GM19035 (cell line): Measurements from ENCODE around the gene CACNA1E.
"Not testable (repeated sequence)": the region's sequence is repeated elsewhere in the genome, so short reads cannot be mapped to it uniquely, and the experiment has no call there.

ENCODE experiments used
- ATAC-seq: cut with Tn5 transposase; IDR thresholded peaks from one replicate; pipeline ENCODE4 v1.9.1; 2021; ENCODE audit not compliant: unreplicated experiment

CACNA1E gene

DNA sequence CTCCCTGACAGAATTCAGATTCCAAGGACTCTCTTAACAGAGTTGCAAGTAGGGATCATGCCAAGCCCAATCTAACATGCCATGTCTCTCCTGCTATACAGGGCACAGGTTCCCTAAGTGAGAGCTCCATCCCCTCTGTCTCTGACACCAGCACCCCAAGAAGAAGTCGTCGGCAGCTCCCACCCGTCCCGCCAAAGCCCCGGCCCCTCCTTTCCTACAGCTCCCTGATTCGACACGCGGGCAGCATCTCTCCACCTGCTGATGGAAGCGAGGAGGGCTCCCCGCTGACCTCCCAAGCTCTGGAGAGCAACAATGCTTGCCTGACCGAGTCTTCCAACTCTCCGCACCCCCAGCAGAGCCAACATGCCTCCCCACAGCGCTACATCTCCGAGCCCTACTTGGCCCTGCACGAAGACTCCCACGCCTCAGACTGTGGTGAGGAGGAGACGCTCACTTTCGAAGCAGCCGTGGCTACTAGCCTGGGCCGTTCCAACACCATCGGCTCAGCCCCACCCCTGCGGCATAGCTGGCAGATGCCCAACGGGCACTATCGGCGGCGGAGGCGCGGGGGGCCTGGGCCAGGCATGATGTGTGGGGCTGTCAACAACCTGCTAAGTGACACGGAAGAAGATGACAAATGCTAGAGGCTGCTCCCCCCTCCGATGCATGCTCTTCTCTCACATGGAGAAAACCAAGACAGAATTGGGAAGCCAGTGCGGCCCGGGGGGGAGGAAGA is 315.0 kb downstream of the CACNA1E start:
- ATAC-seq = no peak

DNA sequence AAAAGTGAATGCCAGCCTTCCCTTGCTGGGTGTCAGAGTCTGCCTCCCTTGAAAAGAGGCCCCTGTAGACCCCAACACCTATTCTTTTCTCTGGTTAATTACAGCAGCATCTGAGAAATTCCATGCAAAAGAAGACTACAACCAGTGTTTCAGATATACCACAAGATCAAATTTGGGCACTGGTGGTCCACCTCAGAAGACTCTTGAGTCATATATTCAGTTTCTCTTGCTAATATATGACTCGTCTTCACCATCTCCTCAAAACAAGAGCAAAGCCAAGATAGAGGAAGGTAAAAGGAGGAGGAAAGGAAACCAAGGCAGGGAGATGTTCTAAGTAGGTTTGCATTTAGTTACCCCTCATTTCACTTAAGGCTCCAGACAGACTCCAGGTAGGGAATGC is 318.3 kb downstream of the CACNA1E start:
- ATAC-seq = no peak

DNA sequence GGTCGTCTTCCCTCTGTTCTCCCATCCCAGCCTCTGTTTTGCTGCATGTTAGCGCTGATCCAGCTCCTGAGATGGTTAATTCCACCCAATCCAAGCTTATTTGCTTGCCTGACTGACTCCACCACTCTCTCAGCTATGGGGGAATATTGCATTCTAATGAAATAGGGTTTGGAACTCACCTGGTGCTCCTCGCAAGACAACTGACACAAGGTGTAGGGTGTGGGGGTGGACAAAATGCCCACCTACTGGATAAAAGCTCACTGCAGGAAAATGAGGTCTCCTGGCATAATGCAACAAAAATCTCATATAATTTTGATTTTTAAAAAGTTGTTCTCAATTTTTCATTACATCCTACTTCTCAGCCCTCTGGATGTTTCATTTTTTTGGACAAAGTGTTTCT is 319.1 kb downstream of the CACNA1E start:
- no peak for ATAC-seq

DNA sequence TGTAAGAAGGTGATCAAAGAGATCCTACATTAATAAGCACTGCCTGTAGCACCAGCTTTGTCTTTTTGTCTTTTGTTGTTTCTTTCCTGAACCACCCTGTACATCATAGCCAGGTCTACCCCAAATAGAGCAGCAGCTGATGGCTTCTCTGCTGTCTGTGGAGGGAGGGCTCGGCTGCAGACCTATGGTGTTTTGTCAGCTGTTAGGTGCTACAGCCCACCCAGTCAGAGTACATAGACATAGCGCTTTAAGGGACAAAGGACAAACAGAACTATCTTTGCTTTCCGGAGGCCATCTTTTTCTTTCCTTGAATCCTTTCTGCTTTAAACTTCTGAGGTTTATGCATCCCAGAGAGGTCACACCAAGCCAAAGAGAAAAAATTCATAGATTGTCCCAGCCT is 320.1 kb downstream of the CACNA1E start:
- no peak for ATAC-seq

DNA sequence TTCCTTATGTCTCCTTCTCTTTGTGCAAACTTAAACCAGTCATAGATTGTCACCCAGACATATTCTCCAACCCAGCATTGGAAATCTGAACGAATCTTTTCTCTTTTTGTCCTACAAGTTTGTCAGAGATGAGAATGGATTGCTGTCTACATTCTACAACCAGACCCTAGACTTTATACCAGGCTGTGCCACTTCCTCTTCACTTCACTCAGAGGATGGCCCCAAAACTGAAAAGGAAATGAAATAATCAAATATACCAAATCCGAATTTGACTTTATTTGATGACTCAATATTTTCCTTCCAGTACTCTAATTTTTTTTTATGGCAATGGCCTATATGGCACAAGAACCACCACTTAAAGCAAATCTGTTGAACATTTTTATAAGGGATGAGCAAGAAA is 321.7 kb downstream of the CACNA1E start:
- ATAC-seq = no peak

DNA sequence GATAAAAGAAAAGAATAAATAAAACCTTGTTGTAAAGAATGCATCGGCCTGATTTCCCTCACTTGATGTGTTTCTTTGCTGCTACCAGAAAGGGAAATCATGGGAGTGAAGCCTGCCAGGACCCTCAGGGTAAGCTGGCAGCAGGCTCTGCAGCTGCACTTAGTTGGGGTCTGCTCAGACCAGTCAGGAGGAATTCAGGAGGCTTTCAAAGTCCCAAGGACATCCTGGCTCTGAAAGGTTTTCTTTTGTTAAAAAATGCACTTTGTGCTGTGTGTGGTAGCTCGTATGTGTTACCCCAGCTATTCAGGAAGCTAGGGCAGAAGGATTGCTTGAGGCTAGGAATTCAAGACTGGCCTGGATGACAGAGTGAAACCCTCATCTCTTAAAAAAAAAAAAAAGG is 323.4 kb downstream of the CACNA1E start:
- no peak for ATAC-seq

DNA sequence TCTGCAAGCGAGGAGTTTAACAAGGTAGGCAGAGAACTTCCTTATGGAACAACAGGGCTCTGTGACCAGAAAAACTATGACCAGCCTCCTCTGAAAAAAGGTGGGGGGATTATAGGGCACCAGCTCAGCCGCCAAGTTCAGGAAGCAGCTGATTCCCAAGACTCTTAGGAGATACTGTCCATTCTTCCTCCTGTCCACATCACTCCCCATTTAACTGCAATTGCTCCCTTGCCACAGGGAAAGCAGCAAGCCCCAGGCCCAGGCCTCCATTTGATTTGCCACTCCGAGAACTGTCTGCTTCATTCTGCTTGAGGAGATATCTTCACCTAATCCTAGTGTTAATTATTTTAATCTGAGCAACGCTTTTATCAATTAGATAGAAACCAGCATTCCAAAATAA is 323.9 kb downstream of the CACNA1E start:
- ATAC-seq = no peak

DNA sequence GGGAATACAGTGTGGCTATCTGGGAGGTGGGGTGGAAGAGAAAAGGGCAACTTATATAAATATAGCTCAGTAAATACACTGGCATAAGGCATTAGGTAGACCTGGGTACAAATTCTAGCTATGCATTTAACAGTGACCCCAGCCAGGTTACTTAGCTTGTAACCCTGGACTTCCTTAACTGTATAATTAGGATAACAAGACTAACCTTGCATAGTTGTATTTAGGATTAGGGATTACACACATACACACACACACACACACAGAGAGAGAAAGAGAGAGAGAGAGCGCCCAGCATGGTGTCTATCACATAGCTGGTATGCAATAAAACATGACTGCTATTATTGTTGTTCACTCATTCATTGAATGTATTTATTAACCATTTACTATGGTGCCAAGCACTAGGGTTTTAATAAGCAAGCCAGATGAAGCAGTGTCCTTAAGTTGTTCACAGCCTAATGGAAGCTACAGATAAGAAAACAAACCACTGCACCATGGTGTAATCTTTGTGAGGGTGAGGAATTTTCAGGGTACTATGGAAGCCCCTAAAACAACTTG is 326.8 kb downstream of the CACNA1E start:
- ATAC-seq = no peak

DNA sequence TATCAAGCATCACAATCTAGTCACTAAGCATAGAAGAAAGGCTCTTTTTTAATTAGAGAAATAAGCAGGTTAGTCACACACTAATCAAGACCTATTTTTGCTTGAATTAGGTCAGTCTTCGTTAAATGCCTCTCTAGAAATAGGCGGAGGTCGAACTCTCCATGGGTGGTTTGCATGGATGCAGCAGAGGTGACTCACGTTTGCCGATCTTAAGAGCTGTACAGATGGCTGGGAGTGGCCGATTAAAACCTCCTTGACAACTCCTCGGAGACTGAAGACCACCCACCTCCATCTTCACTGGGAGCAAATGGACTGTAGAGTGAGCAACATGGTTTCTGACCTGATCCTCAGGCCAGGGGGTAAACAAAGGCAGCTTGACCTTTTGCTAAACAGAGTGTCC is 328.9 kb downstream of the CACNA1E start:
- ATAC-seq = no peak

DNA sequence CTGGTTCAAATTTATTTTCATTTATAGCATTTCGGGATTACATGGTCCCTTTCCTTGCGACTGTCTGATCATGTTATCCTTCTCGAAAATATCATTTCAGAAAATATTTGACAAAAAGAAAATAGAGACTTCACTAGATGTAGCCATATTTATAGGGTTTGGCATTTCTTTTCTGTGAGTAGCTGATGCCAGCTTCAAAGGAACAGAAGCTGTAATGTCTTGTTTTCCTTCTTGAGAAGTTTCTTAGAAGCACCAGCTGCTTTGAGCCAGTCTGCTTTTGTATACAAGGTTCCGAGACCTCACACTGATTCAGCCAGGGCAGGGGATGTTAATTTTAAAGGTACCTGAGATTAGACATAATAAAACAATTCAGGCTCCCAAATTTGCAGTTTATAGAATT is 329.9 kb downstream of the CACNA1E start:
- ATAC-seq = no peak

DNA sequence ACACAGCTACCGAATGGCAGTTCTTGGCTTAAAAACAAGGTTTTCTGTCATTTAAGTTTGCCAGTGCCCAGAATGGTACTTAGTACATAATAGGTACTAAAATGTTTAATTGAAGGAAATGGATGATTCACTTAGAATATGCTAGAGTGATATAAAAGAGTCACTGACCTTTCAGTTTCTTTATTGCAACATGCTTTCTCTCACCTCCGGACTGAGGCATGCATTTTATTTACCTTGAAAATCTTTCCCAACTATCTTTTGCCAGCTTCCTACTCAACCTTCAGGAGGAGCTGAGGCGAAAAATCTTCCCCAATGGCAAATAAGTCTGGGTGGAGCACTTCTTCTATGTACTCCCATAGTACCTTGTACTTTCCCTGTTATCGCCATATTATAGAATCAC is 333.3 kb downstream of the CACNA1E start:
- no peak for ATAC-seq

DNA sequence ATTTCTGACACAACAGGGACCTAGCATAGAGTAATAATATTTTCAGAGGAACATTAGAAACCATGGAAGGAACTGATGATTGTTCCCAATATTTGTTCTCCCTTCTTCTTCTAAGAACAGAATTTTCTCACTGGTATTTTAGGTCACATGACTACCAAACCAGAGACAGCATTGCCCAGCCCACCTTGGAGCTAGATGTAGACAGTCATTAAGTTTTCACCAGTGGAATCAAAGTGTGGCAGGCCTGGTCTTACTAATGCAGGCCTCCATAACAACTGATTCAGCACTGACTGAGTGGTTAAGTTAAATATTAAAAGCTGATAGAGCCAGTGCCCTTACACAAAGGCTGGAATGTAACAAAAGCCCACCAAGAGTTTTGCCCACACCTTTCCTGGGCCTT is 333.8 kb downstream of the CACNA1E start:
- ATAC-seq = no peak

DNA sequence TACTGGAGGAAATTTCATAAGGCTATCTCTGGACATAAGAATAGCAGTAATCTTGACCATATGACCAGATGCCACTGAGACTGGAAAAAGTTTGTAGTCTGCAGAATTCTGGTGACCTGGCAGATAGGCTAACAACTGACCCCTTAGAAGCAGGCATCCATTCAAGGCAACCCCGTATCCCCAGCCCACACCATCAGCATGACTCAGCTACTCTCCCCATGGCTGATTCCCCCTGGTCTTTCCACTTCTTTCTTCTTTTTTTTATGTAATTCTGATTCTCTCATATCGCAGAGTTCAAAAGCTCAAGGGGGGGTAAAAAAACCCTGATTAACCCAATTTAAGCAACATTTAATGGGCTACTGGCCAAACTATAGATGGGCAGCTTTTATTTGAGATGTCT is 335.1 kb downstream of the CACNA1E start:
- ATAC-seq = no peak

DNA sequence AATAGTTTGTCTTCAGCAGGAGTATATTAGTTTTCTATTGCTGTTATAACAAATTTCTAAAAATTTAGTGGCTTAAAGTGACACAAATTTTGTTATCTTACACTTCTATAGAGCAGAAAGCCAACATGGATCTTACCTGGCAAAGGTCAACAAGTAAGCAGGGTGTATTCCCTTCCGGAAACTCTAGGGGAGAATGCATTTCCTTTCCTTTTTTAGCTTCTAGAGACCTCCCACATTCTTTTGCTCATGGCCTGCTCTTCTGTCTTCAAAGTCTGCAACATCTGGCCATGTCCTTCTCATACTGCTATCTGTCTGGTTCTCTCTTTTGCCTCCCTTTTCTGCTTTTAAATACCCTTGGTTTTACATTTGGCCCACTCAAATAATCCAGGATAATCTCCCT is 335.6 kb downstream of the CACNA1E start:
- ATAC-seq = no peak

DNA sequence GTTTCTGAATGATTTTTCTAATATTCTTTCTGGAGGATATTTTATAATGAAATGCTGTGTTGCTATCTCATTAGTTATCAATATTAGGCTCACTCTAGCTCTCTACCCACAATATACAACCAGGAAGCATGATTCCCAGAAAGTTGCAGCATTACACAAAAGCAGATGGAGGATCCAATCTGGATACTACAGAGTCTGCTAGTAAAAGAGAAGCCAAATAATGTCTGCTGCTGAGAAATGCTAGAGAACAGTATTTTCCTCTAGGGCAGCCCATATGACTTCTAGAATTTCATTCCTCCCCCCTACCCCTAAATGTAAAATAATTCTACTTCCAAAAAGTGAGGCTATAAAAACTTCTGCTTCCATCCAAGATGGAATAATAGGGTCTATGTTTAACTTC is 338.4 kb downstream of the CACNA1E start:
- ATAC-seq = no peak

DNA sequence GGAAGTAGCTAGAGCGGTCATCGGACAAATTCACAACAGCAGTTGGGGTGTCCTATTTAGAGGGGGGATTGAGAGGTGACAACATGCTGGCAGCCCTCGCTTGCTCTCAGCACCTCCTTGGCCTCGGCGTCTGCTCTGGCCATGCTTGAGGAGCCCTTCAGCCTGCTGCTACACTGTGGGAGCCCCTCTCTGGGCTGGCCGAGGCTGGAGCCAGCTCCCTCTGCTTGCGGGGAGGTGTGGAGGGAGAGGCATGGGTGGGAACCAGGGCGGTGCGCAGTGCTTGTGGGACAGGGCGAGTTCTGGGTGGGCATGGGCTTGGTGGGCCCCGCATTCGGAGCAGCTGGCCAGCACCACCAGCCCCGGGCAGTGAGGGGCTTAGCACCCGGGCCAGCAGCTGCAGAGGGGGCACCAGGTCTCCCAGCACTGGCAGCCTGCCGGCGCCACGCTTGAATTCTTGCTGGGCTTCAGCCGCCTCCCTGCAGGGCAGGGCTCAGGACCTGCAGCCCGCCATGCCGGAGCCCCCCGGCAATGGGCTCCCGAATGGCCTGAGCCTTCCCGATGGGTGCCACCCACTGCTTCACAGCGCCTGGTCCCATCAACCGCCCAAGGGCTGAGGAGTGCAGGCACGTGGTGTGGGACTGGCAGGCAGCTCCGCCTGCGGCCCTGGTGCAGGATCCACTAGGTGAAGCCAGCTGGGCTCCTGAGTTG is 349.0 kb downstream of the CACNA1E start:
- ATAC-seq = not testable (repeated sequence)

DNA sequence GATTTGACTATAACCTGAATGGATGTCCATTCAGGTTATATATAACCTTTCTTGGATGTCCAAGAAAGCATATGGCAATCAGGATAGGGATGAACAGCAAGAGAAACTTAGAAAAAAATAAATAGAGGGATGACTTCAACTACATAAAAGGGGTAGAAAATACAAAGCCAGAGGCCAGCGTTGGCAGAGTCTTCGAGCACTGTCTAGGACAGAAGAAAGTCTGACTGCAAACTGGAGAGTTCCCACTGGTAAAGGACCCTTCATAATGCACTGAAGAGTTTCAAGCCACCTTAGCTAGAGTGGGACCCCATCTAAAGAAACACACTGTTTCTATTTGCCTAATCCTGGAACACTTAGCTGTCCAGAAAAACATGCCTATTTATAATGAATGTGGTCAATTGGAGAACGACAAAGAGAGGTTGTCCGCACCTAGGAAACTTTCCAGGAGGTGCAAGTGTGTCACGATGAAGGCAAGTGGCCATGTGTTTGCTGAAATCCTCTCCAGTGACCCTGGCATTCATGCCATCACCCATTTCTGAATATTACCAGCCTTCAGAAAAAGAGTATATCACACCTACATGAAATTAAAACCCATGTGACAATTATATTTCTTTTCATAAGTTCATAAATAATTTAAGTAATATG is 362.8 kb downstream of the CACNA1E start:
- no peak for ATAC-seq

DNA sequence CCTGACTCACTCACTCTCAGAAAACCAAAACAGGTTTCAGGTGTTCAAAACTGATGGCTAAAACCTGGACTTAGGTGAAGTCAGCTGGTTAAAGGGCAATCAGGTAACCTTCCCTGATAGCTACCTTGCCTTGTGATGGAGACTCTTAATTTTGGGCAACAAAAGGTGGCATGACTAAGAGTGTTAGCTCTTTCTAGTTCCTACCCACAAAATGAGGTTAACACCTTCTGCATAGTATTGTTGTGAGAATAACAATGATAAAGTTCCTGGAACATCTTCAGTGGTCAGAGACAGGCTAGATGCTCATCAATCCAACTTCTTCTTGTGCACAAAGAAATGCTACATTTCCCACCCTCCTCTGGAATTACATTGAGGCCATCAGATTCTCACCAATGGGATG is 363.4 kb downstream of the CACNA1E start:
- no peak for ATAC-seq

DNA sequence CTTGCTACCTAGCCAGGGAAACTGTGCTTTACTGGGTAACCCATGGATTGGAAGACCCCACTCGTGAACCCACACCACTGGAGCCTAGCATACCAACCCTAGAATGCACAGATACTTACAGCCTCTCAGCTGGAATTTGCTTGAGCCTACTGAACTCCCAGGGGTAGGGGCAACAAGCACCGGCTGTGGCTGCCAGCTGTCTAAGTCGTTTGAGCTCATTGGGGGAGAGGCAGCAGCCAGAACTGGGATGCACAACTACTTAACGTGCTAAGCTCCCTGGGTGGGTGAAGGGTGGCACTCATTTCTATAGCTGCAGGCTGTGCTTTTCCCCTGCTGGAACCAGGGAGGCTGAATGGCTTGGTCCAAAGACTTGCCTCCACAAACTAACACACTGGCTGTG is 365.8 kb downstream of the CACNA1E start:
- ATAC-seq = no peak

DNA sequence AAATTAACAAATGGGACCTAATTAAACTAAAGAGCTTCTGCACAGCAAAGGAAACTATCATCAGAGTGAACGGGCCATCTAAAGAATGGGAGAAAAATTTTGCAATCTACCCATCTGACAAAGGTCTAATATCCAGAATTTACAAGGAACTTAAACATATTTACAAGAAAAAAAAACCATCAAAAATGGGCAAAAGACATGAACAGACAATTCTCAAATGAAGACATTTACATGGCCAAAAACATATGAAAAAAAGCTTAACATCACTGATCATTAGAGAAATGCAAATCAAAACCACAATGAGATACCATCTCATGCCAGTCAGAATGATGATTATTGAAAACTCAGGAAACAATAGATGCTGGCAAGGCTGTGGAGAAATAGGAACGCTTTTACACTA is 370.9 kb downstream of the CACNA1E start:
- not testable (repeated sequence) for ATAC-seq

DNA sequence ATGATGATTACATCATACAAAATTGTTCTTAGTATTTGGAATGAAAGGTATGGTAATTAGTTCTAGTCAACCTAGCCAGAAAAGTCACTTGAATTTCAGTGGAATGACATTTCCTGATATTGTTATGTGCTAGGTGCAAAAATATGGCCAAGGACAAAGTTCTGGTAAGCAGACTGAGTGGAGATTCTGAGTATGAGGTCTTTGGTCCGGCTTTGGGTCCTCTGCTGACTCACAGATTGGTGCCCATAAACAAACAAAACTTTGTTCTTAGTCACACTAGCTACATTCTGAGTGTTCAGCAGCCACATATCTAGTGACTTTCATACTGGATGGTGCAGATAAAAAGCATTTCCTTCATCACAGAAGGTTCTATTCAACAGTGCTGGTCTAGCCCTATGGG is 372.1 kb downstream of the CACNA1E start:
- no peak for ATAC-seq
